GM19025 (cell line): ENCODE results near the gene RUNX2.
A peak's percentile ranks its signal among the peaks of the same experiment; 100 is the strongest.
"Not testable (repeated sequence)": the region's sequence is repeated elsewhere in the genome, so short reads cannot be mapped to it uniquely, and the experiment has no call there.

Experiments
- ATAC-seq: cut with Tn5 transposase; IDR thresholded peaks from one replicate; pipeline ENCODE4 v1.9.1; 2021; ENCODE audit warnings: mild to moderate bottlenecking, low read depth, moderate library complexity; ENCODE audit not compliant: unreplicated experiment

The RUNX2 gene

DNA sequence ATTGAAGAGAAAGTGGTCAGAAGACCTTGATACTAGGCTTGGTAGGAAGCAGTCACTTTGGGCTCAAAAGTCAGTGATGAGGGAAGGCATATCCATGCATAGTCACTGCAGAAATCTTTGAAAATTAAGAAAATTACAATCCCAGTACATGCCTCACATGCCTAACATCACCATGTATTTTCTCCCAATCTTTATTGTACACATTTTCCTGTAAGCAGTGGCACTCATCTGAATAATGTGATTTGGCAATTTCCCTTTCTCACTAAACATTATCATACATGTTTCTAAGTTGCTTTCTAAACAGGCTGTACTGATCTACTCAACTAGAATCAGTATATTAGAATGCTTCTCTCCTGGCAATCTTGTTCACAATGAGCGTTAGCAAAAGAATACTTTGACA, 330.3 kb downstream of the RUNX2 start:
- ATAC-seq, result no peak

DNA sequence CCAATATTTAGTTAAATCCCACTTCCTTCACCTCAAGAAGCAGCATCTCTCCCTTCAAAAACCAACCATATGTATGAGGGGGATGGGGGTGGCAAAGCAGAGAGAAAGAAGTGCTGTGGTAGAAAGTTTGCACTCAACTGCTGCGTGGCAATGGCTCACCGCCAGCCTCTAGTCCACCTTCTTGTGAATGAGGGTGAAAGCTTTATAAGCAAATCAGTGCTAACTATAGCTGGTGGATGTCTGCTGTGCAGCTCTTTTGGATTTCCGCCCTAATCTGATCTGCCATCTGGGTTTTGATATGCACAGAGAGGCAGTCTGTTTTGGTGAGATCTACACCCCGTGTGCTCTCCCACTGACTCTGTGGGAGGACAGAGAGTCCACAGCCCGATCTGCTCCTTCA, 330.8 kb downstream of the RUNX2 start:
- no peak for ATAC-seq

DNA sequence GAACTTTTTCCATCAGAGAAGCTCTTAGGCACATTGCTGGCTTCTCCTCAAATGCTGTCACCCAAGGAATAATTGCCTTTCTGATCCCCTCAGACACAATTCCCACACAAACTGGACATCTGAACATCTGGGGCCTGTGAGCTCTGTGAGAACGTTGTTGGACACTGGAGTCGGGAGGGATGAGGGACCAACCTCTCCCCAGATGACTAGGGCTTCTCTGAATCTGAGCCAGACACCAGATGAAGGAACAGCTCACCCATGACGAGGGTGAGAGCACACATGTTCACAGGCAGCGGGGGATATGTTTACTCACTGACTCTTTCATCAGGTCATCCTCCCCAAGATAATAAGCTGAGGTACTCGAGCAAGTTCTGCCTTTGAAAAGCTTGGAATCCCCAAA, 333.5 kb downstream of the RUNX2 start:
- ATAC-seq, result no peak

DNA sequence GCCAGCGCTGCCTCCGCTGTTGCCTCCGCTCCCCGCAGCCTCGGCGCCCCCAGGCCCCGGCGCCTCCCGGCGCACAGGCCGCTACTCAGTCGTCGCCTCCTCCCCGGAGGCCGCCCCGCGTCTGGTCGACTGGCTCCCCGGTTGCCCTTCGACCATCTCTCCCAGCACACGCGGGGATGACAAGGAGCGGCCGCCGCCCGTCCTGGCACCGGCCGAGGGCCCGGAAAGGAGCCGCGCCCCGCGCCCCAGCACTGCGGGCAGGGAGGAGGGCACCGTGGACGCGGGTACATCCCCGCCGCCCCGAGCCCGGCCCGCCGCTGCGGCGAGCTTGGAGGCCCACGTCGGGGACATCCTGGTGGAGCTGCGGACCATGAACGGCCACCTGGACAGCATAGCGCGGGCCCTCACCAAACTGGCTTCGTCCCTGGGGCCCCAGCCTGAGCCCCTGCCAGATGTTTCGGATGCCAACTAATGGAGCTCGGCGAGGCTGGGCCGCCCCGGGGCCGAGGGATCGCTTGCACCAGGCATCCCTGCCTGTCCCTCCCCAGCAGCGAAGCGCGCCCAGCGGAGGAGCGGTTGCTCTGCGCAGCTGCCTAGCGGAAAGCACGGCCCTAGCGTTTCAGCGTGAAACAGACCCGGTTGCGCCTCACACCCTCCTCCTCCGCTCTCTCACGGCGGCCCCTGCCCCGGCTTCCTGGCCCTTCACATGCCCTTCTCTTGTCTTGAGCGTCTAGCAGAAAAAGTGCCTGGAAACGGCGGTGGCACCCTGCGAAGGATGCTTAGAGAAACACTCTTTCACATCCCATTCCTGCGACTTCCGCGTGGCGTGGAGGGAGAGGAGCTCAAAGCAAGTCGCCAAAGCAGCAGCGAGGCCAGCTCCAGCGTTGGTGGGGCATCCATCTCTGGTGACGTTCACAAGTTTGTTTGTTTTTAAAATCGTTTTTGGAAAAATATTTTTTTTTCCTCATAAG, 335.4 kb downstream of the RUNX2 start:
- ATAC-seq, result no peak

DNA sequence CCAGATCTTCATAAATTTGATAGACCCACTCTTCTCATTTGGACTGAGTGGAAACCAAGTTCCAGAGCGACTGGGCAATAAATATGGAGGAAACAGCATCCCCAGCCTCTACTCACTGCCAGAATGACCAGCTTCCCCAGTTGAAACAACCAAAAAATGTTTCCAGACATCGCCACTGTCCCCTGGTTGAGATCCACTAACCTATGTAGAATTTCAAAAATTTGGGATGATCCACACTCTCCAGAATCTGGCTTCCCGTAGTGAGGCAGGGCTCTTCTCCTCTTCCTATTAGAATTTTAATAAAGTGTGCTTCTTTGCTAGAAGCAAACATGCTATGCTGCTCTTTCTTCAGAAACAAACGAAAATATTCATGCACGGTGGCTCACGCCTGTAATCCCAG, 336.6 kb downstream of the RUNX2 start:
- no peak for ATAC-seq

DNA sequence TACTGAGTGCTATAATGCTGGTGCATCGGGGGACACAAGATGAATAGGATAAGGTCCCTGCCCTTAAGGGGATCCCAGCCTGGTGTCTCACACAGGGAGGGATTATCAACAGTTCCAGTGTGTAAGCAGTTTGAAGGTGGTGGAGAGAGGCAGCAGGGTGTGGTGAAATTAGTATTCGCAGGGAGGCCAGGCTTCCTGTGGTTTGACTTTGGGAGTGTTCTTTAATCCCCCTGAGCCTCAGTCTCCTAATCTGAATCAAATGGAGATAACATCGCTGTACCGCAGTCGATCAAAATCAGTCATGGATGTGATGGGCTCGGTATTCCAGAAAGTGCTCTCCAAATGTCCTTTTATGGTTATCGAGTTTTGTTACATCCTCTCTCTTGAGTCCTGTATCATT, 337.7 kb downstream of the RUNX2 start:
- ATAC-seq, result no peak

DNA sequence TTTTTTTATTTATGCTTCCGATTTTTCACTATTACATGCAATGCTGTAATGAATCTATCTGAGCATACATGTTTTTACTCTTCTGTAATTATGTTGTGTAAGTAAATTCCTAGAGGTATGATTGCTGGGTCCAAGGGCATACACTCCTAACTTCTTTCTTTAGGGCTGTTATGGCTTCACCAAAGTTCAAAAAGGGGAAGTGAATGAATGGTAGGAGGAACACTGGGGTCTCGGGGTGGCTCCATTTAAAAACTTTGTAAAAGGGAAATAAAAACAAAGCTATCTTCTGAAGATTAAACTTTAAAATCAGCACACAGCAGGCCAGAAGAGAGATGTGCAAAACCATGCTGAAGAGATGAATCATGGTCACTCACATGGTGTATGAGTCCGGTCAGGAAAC, 338.7 kb downstream of the RUNX2 start:
- no peak for ATAC-seq

DNA sequence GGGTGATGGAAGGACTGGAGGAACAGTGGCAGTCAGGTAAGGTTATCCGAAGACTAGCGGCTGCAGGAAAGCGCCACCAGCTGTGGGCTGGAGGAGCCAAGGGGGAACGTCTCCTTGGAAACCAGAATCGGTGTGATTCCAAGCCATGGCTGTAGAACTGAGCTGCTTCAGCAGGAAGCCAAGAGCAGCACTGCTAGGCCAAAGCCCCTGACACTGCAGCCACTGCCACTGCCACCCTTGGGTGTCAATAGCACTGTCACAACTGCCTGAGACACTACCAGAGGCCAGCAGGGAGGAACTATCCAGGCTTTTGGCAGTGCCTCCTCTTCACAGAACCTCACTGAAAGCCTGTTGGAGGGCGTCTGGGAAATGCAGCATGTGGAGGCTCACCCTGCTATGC, 339.2 kb downstream of the RUNX2 start:
- no peak for ATAC-seq

DNA sequence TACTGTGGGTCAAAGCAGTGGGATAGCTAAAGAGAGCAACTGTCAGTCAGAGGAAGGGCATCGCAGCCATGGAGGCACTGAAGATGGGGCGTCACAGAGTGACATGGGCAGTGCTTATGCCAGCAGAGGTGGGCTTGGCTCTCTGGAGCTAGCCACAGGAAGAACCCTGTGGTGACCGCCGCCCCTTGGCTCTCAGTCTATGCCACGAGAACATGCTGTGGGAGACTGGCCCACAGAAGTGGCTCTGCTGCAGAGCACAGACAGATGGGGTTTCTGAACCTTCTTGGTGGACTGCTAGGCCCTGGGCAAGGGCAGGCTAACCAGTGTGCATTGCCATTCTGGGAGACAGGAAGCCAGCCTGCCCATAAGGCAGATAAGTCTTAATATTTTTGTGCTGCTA, 339.6 kb downstream of the RUNX2 start:
- ATAC-seq, result no peak

DNA sequence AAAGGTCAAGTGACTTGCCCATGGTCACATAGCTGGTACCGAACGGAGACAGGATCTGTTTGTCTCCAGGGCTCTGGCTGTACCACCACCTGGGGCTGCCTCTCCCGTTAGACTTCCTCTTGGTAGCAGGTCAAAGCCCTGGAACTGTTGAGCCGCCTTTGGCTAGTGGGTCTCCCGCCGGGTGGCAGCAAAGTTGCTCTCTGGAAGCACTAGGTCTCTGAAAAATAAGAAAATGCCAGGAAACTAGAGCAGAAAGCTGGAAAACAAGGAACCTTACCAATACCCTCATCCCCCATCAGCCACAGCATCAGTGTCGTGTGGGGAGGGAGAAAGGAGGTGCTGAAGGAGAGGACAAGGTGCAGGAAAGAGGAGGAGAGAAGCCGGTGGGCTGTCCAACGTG, 340.6 kb downstream of the RUNX2 start:
- no peak for ATAC-seq

DNA sequence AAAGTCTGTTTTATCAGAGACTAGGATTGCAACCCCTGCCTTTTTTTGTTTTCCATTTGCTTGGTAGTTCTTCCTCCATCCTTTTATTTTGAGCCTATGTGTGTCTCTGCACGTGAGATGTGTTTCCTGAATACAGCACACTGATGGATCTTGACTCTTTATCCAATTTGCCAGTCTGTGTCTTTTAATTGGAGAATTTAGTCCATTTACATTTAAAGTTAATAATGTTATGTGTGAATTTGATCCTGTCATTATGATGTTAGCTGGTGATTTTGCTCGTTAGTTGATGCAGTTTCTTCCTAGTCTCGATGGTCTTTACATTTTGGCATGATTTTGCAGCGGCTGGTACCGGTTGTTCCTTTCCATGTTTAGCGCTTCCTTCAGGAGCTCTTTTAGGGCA, 345.0 kb downstream of the RUNX2 start:
- ATAC-seq, result not testable (repeated sequence)

DNA sequence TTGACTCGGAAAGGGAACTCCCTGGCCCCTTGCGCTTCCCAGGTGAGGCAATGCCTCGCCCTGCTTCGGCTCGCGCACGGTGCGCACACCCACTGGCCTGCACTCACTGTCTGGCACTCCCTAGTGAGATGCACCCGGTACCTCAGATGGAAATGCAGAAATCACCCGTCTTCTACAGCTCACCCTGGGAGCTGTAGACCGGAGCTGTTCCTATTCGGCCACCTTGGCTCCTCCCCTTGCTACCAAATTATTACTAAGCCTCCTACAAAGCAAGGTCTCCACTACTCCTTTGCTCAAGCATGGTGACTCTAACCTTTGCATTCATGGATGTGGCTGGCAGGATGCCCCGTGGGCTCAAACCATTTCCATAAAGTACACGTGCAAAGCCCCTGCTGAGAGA, 347.0 kb downstream of the RUNX2 start:
- ATAC-seq, result not testable (repeated sequence)

DNA sequence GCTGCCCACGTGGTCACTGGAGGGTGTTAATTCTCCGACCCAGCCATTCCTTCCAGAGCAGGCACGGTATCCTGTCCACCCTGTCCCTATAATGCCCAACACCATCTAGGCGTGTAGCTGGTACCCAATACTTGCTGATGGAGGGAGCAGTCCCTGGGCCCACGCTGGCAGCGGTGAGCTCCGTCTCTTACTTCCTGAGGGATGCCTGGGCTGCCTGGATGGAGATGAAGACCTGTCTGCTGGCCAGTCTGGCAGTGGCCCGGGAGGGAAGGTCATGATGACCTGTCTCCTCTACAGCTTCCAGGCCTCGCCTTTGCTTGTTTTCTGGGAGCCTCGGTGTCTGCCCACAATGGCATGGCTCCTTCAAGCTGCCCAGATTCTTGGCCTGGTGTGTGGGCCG, 347.5 kb downstream of the RUNX2 start:
- ATAC-seq, result no peak

DNA sequence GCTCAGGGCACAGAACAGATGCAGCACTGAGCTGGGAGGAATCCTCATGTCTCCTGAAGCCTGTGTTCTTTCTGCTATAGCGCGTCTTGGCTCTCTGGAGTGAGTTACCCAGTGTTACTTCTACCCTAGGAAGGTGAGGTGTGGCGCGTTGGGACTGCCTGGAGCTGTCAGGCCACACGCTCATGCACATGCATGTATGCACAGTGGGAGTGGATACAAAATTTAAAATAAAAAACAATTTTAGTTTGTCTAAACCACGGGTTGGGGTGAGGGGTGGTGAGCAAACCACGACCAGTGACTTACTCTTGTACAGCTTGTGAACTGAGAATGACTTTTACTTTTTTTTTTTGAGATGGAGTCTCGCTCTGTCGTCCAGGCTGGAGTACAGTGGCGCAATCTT, 348.2 kb downstream of the RUNX2 start:
- ATAC-seq, result no peak

DNA sequence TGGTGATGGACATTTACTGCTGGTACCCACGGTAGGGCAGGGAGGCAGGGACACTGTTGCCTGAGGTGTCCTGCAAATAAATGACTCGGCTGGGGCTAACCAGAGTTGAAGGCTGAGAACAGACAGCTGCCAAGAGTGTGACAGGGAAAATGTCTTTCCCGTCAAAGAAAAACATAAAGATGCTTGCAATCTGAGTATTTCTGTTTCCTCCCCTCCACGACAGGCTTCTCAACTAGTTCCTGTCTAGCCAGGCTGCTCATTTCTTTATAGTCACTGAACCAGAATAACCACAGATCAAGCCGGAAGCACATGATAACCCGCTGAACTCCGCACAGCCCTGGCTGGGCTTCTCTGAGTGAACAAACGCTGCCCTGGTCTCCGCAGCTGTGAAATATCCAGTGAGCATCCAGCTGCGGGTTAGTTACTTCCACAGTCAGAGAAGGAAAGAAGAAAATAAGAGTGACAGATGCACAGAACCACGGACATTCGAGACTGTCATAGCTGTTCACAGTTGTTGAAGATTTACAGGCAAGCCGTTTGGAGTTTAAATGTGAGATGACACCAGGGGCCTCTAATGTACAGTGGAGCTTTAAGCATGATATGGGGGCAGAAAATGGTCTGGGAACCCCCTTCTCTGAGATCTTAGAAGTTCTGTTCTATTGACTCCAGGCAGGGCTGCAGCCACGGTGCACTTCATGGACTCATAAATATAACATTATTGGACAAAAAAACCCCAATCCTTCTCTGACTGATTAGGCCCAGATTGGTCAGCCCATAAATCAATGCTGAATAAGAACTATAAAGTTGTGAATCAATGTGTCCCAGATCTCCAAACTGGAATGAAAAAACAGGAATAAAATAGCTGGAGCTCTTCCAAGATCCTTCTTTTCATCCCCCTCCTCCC, 349.5 kb downstream of the RUNX2 start:
- peak; percentile 45 for ATAC-seq

DNA sequence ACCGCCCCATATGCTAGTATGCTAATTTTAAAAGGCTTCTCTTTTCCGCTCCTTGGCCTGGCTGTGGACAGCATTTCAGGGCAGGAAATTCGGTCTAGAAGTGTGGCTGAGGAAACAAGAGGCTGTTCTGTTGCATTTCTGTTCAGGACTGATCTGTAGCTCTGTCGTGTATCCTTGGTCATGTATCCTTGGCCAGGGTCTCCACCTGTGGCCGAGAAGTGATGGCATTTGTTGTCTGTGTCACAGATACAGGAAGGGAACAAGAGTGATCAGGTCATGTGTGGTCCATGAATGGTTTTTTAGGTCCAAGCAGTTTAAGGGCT, 350.1 kb downstream of the RUNX2 start:
- ATAC-seq, result no peak

DNA sequence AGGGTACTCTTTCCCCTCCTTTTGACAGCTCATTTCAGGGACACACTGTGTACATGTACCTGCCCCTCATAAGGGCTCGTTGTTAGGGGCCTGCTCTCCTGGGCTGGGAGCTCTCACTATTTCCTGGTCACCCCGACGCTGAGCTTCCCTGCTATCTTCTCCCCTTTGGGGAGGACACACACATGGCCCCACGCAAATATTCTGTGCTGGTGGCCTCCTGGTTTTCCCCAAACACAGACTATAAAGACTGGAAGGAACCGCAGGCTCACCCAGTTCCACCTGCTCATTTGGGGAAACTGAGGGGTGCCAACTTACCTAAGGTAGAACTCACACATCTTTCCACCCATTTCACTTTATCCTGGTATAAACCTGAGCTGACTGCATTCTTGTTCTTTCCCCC, 351.0 kb downstream of the RUNX2 start:
- no peak for ATAC-seq

DNA sequence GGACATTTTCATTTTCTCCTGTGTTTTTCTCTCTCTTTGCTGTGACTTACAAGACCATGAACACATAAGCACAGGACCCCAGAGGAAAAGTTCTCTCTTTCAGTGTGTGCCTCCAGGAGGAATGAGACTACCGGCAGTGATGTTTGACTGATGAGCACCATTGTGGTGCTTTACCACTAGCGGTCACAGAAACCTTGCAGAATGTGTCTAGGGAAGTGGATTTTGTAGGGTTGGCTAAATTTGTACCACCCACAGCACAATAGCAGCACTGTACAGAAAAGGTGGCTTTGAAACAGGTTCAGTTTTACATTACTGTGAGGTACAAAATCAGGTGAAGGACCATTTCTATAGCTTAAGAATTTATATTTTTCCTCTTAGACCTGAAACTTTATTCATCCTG, 351.5 kb downstream of the RUNX2 start:
- ATAC-seq, result no peak

DNA sequence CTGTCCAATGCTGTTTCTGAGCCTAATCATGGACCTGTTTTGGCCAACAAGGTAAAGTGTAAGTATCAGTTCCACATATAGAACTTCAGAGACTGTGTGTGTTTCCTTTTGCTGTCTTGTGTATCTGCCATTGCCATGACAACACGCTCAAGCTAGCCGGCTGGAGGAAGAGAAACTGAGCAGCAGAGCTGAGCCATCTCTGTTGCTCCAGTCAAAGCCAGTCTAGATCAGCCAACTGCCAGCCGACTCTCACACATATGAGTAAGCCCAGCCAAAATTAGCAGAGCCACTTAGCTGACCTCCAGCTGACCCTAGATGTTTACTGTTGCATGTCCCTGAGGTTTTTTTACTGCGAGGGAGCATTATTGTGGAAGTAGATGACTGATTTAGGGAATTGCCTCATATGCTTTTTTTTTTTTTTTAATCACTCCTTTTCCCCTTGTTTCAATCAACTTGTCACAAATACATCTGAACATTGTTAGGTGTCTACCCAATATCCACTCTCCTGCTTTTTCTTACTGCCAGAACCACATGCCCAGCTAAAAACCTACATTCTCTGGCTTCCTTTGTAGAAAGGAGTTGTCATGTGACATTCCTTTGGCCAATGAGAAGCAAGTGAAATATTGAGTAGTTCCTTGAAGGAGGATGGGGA, 353.9 kb downstream of the RUNX2 start:
- ATAC-seq, result peak; percentile 86

DNA sequence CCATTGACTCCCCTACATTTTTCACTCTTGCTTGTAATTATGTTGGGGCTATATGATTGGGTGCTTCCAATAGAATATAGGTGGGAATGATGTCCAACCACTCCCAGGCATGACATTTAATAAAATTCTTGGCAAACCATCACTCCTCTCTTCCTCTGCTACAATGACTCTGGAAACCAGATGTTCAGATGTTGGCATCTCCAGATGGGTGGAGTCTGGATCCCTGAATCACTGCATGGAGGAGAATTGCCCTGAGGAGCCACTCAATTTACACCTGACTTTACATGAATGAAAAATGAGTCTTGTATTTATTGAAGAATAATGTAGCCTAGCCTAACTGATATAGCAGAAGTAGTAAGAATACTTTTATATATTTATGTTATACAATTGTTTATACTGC, 356.3 kb downstream of the RUNX2 start:
- no peak for ATAC-seq

DNA sequence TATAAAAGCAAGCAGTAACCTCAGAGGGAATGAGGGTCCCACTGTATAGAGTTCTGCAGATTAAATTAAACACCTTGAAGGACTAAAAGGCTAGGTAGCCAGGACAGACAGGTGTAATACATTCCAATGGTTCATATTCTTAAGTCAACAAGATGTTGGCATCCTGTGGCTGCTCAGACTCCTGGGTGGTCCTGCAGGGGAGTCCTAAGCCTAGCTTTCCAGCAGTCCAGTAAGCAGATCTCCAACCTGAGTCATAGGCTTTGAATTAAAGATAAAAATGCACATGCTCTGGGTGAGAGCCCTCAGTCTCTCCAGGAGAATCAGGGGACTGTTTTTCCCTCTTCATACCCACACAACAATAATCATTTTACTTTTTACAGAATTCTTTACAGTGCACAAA, 356.9 kb downstream of the RUNX2 start:
- ATAC-seq, result no peak
